Measurements from ENCODE around the gene HOXA5.

GRCh38 chr7:27141137-27141922 is 2.2 kb downstream of the HOXA5 start:
- TF ChIP-seq POLR2A (IDR thresholded peaks at IDR 0.05), result no peak
- TF ChIP-seq POLR2AphosphoS5 (IDR thresholded peaks at IDR 0.05), result peak in 1 of 3 donors; percentile 21
- TF ChIP-seq EP300 (IDR thresholded peaks at IDR 0.05; ENCODE audit: low read depth), result no peak
- no peak for TF ChIP-seq CTCF (IDR thresholded peaks at IDR 0.05)
